GM12878 (cell line): ENCODE data around the gene NAA15. TPM values are rescaled to one million over a fixed set of nuclear protein-coding genes. Genes with fewer than 3 reads are reported as not detected.

Experiments
- ATAC-seq: fragments of 200-7000 bp; cut with Tn5 transposase; 3 replicates; pipeline ENCODE4 v1.9.1; 2020; ENCODE audit warnings: mild to moderate bottlenecking, moderate library complexity
- BruUV-seq: library from RNA; stranded (reverse); fragments of 400-500 nt; replicated peaks from 2 replicates; lab custom pipeline; 2021; lab: Mats Ljungman, UMichigan
- CTCF ChIA-PET: fragments of 300-600 bp; sonication (Branson Sonifier 250); formaldehyde crosslinking; extraction: SDS; loops from one replicate; lab custom pipeline; 2021; ENCODE audit warnings: inconsistent platforms; lab: Yijun Ruan, JAX
- POLR2A ChIA-PET: fragments of 350-600 bp; formaldehyde crosslinking; extraction: SDS; loops from one replicate; lab custom pipeline; 2021; ENCODE audit warnings: inconsistent platforms; lab: Charles Lee
- RAD21 ChIA-PET: fragments of 300-600 bp; sonication (Branson Sonifier 250); formaldehyde crosslinking; loops from one replicate; lab custom pipeline; 2023; ENCODE audit warnings: antibody characterized with exemption; ENCODE audit not compliant: unreplicated experiment; lab: Charles Lee
- SMC1A ChIA-PET: fragments of 300-600 bp; sonication (Branson Sonifier 250); formaldehyde crosslinking; loops from one replicate; lab custom pipeline; 2023; ENCODE audit not compliant: unreplicated experiment, uncharacterized antibody; lab: Charles Lee
- DNase-seq: peaks from one replicate; pipeline ENCODE4 v3.0.0-alpha.2; 2011; ENCODE audit warnings: low read depth, low spot score
- FAIRE-seq: peaks from 3 replicates; lab custom pipeline; 2011; peaks lifted over from hg19 to GRCh38; lab: Jason Lieb, UNC
- H2AFZ ChIP-seq: 2 replicates; pipeline ENCODE4 v1.6.0; 2011; ENCODE audit warnings: low read depth, low read length, control low read depth; ENCODE audit not compliant: control insufficient read depth
- H3K27ac ChIP-seq: 2 replicates; pipeline ENCODE4 v1.5.1; 2011; ENCODE audit warnings: control low read depth; ENCODE audit not compliant: control insufficient read depth, insufficient read depth
- H3K27me3 ChIP-seq, 2 experiments: replicated peaks in 1 of 2; 2 replicates each; pipeline versions ENCODE4 v1.6.0 to v1.6.1; 2011; ENCODE audit warnings: low read length in 1 of 2; ENCODE audit not compliant: control insufficient read depth in 2 of 2, insufficient read depth in 2 of 2
- H3K36me3 ChIP-seq, 2 experiments: 2 replicates each; pipeline ENCODE4 v1.5.1; 2011; ENCODE audit warnings: low read length in 1 of 2; ENCODE audit not compliant: control insufficient read depth in 2 of 2, insufficient read depth in 2 of 2
- H3K4me1 ChIP-seq: 2 replicates; pipeline ENCODE4 v1.6.1; 2011; ENCODE audit warnings: mild to moderate bottlenecking, low read length, moderate library complexity, mixed read lengths; ENCODE audit not compliant: control insufficient read depth, insufficient read depth
- H3K4me2 ChIP-seq: 2 replicates; pipeline ENCODE4 v1.6.0; 2011; ENCODE audit warnings: control low read depth; ENCODE audit not compliant: control insufficient read depth, insufficient read depth
- H3K4me3 ChIP-seq: fragments of 200-600 bp; sonication (generic); 2 replicates; pipeline ENCODE4 v1.5.1; 2016
- H3K79me2 ChIP-seq: 2 replicates; pipeline ENCODE4 v1.6.0; 2011; ENCODE audit warnings: low read length; ENCODE audit not compliant: control insufficient read depth, insufficient read depth
- H3K9ac ChIP-seq: 2 replicates; pipeline ENCODE4 v1.8.0; 2011; ENCODE audit warnings: low read length, control low read depth, mixed read lengths; ENCODE audit not compliant: control insufficient read depth, insufficient read depth
- H3K9me3 ChIP-seq: replicated peaks from 3 replicates; pipeline ENCODE4 v1.5.1; 2011; ENCODE audit warnings: mild to moderate bottlenecking, low read length; ENCODE audit not compliant: control insufficient read depth, insufficient read depth
- H4K20me1 ChIP-seq: 2 replicates; pipeline ENCODE4 v1.6.0; 2011; ENCODE audit not compliant: control insufficient read depth, insufficient read depth
- ATF7 ChIP-seq: fragments of 450-650 bp; IDR thresholded peaks from 2 replicates; pipeline ENCODE4 v1.6.1; 2016; ENCODE audit warnings: low read depth, mild to moderate bottlenecking
- CBX5 ChIP-seq: sonication (generic); IDR thresholded peaks from 2 replicates; pipeline ENCODE4 v1.6.1; 2016; ENCODE audit warnings: low read depth, moderate library complexity, mild to moderate bottlenecking, inconsistent platforms
- IKZF2 ChIP-seq, 2 experiments: fragments of 450-650 bp; IDR thresholded peaks; 2 replicates each; pipeline ENCODE4 v1.6.1; 2017; ENCODE audit warnings: mild to moderate bottlenecking in 2 of 2, moderate library complexity in 2 of 2
- MTA2 ChIP-seq: fragments of 450-650 bp; IDR thresholded peaks from 2 replicates; pipeline ENCODE4 v1.6.1; 2016; ENCODE audit warnings: low read depth, mild to moderate bottlenecking, moderate library complexity
- NBN ChIP-seq: fragments of 450-650 bp; IDR thresholded peaks from 2 replicates; pipeline ENCODE4 v1.6.1; 2016
- PAX5 ChIP-seq: IDR thresholded peaks from 2 replicates; pipeline ENCODE4 v1.6.1; 2011; ENCODE audit warnings: low read depth, low read length, borderline replicate concordance
- ZNF384 ChIP-seq: IDR thresholded peaks from 2 replicates; pipeline ENCODE4 v1.6.1; 2012; ENCODE audit warnings: low read depth, mild to moderate bottlenecking, low read length, improper control_type of control experiment, borderline replicate concordance
- WGBS: methylation state at CpG from one replicate; pipeline ENCODE4 v1.1.6; 2016; ENCODE audit warnings: low lambda C conversion rate; ENCODE audit not compliant: insufficient replicate concordance, insufficient coverage; ENCODE audit errors: missing lambda C conversion rate; 5-methylcytosine and 5-hydroxymethylcytosine counted together
- in situ Hi-C: fragments of 300-500 bp; cut with MboI; formaldehyde crosslinking; loops from 9 replicates; pipeline ENCODE4 v1.14.3; 2018; ENCODE audit warnings: mixed read lengths
- intact Hi-C: fragments of 100-400 bp; cut with micrococcal nuclease; formaldehyde crosslinking; loops from one replicate; pipeline ENCODE4 v1.14.2; 2022; ENCODE audit not compliant: unreplicated experiment
- polyA plus RNA-seq, 11 experiments: library from polyadenylated mRNA; depleted of rRNA in 4 of 11; unstranded in 6 of 11; stranded (reverse) in 5 of 11; fragments of >200 nt; fragmentation: Nextera tagmentation in 4 of 11; fragmentation: Illumina TruSeq in 1 of 11; extraction: Ambion mirVana in 4 of 11; extraction: Trizol in 1 of 11; gene quantifications; 1 replicate in 1 of 11; 2 replicates in 10 of 11; pipeline versions ENCODE4 v1.2.1 to v1.2.3, GENCODE V29; 2011 to 2016; ENCODE audit warnings: inconsistent platforms in 2 of 11, missing spikeins in 2 of 11, low read depth in 1 of 11
- total RNA-seq, 4 experiments: library from RNA; depleted of rRNA in 3 of 4; stranded (reverse); fragments of >200 nt in 3 of 4; fragmentation: Illumina TruSeq in 1 of 4; extraction: Trizol in 1 of 4; gene quantifications; 2 replicates each; pipeline versions ENCODE4 v1.2.1 to v1.2.3, GENCODE V29; 2013 to 2021
- TF ChIP-seq, protein P1 (sequence below): fragments of 450-650 bp; formaldehyde crosslinking; IDR thresholded peaks from 2 replicates; pipeline ENCODE4 v1.4.0; 2020; ENCODE audit warnings: mild to moderate bottlenecking, moderate library complexity

NAA15 gene
- total and polyA plus RNA-seq, 10 of the 15 experiments (the other 5 are each of a cell fraction or from before 2014, with no cell fraction given) = 24.3 to 93.1 (median 51.9) TPM

DNA sequence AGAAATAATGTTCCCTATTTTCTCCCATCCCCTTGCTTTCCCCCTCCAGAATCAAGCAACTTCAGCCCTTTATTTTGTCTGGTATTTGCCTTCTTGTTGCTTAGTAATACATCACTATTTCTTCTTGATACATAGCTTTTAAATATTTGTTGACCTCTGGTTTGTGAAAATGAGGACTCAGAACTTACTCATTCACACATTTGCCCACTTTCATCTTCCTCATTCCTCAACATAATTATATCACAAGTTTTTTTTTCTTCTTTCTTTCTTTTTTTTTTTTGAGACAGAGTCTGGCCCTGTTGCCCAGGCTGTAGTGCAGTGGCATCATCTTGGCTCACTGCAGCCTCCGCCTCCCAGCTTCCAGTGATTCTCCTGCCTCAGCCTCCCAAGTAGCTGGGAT lies 29.9 kb downstream of the NAA15 start:
- no peak overlapping the region for H3K27ac ChIP-seq
- DNase-seq = no peak
- peaks cover 71% of the 10 kb centered on the region for H3K79me2 ChIP-seq
- no peak overlapping the region for H3K4me3 ChIP-seq
- SMC1A ChIA-PET = interaction anchor here (0.6 to 3.3 kb wide), 6 partner anchors 19 to 65 kb away, joined by 3 to 25 read pairs (median 5); partner anchors contain the start of genes NAA15 and NDUFC1
- H4K20me1 ChIP-seq = no peaks in the 10 kb centered on the region
- in situ Hi-C loops = no loop called here
- H3K4me1 ChIP-seq = peaks cover 12% of the 10 kb centered on the region; the same call in 1 of the 2 replicates
- intact Hi-C loops = no loop called here
- no peaks in the 10 kb centered on the region for H3K27me3 ChIP-seq
- RAD21 ChIA-PET = interaction anchor here (0.7 to 3.3 kb wide), 4 partner anchors 29 to 206 kb away, joined by 3 to 17 read pairs (median 6); partner anchors contain the start of genes NAA15 and NDUFC1
- peaks cover 1% of the 10 kb centered on the region; the same call in 1 of the 3 replicates for H3K9me3 ChIP-seq
- POLR2A ChIA-PET = interaction anchor here (0.6 to 2.7 kb wide), 9 partner anchors 9 to 492 kb away, joined by 3 to 16 read pairs (median 5); partner anchors contain the start of genes NAA15 and NDUFC1
- CTCF ChIA-PET = interaction anchor here (0.6 to 3.4 kb wide), 13 partner anchors 9 to 232 kb away, joined by 3 to 18 read pairs (median 4); no protein-coding TSS in a partner anchor
- H3K36me3 ChIP-seq = peaks cover 4 to 6% of the 10 kb centered on the region in 2 experiments
- WGBS = 100% methylated on average over 1 of the region's 1 CpG
- BruUV-seq = no TSS peak
- H3K9ac ChIP-seq = no peak overlapping the region
- peak; percentile 44 for ATAC-seq
- H3K4me2 ChIP-seq = no peak overlapping the region
- TF ChIP-seq NBN (peak; percentile 38; the same call in 1 of the 2 replicates), PAX5 (no peak), ZNF384 (peak; percentile 25; the same call in 1 of the 2 replicates), CBX5 (no peak), ATF7 (peak; percentile 53; the same call in 1 of the 2 replicates), IKZF2 (IDR thresholded peaks at IDR 0.05) (peak in 1 of 2 experiments; percentile 13; a peak in 1 of 4 replicates), MTA2 (peak; percentile 66; the same call in 1 of the 2 replicates)
- TF ChIP-seq, protein P1, sequence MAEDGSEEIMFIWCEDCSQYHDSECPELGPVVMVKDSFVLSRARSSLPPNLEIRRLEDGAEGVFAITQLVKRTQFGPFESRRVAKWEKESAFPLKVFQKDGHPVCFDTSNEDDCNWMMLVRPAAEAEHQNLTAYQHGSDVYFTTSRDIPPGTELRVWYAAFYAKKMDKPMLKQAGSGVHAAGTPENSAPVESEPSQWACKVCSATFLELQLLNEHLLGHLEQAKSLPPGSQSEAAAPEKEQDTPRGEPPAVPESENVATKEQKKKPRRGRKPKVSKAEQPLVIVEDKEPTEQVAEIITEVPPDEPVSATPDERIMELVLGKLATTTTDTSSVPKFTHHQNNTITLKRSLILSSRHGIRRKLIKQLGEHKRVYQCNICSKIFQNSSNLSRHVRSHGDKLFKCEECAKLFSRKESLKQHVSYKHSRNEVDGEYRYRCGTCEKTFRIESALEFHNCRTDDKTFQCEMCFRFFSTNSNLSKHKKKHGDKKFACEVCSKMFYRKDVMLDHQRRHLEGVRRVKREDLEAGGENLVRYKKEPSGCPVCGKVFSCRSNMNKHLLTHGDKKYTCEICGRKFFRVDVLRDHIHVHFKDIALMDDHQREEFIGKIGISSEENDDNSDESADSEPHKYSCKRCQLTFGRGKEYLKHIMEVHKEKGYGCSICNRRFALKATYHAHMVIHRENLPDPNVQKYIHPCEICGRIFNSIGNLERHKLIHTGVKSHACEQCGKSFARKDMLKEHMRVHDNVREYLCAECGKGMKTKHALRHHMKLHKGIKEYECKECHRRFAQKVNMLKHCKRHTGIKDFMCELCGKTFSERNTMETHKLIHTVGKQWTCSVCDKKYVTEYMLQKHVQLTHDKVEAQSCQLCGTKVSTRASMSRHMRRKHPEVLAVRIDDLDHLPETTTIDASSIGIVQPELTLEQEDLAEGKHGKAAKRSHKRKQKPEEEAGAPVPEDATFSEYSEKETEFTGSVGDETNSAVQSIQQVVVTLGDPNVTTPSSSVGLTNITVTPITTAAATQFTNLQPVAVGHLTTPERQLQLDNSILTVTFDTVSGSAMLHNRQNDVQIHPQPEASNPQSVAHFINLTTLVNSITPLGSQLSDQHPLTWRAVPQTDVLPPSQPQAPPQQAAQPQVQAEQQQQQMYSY = no peak
- FAIRE-seq = no peak
- H2AFZ ChIP-seq = no peak overlapping the region
